GM21526 (cell line): ENCODE data around the gene SNX19.

ENCODE experiments used
- ATAC-seq: cut with Tn5 transposase; IDR thresholded peaks from one replicate; pipeline ENCODE4 v1.9.1; 2021; ENCODE audit warnings: moderate library complexity; ENCODE audit not compliant: unreplicated experiment, low FRiP score

The SNX19 gene

DNA sequence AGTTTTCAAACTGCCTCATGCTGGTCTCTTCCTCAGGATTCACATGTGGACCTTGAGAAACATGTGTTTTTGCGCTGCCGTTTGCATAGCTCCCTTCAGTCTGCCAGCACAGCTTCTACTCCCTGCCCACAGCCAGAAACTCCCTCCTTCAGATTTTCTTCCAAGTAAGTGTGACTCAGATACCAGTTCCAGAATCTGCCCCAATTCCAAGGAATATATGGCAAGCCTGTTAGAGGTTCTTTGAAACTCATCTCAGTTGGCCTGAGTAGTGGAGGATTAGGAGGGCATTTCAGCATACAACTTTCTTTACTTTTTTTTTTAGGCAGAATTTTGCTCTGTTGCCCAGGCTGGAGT is 67.1 kb downstream of the SNX19 start:
- no peak for ATAC-seq

DNA sequence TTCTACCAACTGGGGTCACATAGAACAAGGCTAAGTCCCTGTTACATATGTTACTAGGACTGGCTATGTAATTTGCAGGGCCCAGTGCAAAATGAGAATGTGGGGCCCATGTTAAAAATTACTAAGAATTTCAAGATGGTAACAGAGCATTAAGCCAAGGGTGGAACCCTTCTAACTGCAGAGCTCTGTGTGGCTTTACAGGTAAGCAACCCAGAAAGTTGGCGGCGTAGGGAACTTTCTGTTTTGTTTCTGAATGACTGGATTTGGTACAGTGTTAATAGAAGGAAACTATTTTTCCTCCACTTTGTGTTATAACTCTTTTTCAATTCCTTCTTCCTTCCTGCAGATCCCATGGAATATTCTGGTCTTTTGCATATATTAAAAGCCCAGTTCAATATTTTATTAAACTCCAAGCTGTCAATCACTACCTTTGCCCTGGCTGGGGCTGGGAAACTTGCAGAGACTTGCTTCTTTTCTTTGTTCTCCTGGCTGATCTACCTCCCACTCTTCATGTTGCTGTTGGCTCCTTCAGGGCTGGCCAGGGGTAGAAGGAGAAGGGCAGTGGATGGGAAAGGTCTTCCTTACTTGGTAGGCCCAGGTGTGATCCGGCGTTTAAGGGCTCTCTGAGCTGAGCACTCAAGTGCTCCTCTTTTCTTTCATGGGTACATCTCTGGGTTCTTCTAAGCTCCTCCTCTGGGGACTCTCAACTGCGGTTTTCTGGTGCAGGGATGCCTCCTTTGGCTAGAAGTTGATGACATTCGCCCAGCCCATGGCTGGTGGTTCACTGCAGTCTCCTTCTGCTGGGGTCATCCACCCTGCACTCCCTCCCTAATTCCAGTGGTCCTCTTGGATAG is 67.7 kb downstream of the SNX19 start:
- ATAC-seq: no peak

DNA sequence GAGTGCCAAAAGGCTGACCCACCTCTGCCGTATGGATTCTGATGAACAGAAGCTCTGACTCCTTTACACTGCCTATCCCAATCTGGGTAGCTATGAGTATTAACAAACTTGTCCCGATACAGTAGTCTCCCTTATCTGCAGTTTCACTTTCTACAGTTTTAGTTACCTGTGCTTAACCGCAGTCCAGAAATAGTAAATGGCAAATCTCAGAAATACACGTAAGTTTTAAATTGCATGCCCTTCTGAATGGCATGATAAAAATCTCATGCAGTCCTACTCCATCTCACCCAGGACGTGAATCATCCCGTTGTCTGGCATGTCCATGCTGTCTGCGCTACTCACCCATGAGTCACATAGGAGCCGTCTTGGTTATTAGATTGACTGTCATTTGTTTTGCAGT is 68.8 kb downstream of the SNX19 start:
- no peak for ATAC-seq

DNA sequence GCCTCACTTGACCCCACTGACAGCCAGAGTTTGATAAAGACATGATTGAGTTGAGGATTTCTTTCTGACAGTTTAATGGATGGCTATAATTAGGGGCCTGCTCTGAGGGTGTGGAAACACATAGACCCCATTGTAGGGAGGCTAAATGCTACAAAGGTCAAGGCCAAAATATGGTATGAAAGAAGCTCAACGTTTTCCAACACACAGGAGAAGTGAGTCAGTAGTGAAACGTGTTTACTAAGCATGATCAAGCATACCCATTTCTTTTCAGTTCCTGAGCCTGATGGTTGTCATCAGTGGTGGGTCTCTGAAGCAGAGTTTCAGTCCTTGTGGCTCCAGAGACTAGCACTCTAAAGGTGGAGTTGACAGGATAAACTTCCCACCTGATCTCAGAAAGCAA is 69.7 kb downstream of the SNX19 start:
- ATAC-seq: no peak

DNA sequence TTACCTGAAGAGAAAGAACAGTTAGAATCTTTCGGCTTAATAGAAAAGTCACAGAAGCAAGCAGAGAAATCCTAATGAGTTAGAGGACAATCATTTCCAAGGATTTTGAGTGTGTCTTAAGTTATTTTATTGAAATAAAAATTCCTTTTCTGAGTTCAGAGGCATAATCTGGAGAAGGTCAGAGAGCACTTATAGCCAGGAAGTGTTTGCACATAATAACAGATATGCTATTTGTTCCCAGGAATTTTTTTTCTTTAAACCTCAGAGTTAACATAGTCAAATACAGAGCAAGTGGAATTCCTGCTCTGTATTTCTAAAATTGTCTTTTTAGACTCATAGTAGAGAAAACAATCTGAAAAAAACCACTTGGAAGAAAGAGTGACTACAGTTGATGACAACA is 74.3 kb downstream of the SNX19 start:
- no peak for ATAC-seq

DNA sequence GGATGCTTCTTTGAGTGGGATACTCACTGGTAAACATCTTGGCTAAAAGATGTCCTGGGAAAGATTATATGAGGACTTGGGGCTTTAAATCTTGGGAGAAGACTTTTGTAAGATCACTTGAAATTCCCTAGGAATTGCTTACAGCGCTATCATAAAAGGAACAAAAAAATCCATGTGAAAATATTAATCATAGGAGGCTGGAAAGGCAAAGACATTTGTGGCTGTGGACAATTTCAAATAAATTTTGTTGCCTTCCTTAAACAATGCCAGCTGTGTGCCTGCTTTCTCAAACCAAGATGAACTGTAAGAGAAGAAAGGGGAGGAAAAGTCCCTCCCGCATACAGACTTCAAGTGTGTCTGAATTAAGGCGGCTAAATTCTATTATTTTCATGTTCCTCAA is 75.6 kb downstream of the SNX19 start:
- ATAC-seq: no peak

DNA sequence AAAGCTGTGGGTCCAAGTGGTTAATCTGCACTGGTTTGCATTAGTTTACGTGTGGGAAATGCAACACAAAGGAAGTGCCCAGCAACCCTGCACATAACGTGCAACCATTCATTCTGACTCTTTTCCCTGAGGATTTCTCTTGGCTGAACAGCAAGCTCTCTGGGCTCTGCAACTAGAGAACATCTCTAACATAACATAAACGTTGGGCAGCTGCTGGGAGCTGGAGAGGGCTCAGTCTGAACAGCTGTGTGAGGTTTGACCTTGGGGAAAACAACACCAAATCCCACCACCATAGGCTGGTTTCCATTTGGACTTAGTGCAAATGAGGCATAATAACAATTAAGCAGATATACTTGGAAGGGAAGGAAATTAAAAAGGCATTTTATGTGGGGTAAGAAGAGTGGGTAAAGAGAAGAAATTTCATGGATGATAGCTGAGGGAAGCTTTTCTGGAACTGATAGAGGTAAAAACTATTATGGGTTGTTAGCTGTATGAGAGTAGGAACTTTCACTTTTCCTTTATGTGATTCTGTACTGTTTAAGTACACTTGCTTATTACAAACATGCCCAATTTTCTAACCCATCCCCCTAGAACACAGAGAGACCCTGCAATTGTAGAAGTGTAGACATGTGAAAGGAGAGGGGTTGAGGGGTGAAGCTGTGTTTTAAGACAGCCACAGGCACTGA is 76.2 kb downstream of the SNX19 start:
- no peak for ATAC-seq

DNA sequence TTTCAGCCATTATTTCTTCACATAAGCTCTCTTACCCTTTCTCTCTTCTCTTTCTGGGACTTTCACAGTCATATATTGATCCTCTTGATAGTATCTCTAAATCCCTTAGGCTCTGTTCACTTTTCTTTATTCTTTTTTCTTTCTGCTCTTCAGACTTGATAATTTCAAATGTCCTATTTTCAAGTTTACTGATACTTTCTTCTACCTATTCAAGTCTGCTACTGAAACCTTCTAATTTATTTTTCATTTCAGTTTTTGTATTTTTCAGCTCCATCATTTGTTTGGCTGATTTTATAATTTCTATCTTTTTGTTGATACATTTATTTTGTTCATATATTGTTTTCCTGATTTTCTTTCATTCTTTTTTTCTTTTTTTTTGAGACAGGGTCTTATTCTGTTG is 79.1 kb downstream of the SNX19 start:
- no peak for ATAC-seq

DNA sequence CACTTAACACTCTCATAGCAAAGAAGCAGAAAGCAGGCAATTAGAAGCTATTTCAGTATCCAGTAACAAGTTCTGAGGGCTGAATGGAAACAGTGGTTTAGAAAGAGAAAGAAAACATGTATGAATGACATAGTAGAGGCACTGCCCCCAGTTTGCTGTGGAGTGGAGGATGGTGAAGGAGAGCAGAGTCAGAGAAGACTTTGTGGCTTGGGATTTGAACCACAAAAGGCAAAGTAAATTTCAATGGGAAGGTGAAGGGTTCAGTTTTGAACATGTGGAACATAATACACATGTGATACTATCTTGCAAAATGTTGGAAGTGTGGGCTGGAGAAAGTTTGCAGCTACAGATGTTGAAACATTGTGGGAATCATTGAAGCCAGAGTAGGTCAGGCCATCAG is 81.4 kb downstream of the SNX19 start:
- no peak for ATAC-seq

DNA sequence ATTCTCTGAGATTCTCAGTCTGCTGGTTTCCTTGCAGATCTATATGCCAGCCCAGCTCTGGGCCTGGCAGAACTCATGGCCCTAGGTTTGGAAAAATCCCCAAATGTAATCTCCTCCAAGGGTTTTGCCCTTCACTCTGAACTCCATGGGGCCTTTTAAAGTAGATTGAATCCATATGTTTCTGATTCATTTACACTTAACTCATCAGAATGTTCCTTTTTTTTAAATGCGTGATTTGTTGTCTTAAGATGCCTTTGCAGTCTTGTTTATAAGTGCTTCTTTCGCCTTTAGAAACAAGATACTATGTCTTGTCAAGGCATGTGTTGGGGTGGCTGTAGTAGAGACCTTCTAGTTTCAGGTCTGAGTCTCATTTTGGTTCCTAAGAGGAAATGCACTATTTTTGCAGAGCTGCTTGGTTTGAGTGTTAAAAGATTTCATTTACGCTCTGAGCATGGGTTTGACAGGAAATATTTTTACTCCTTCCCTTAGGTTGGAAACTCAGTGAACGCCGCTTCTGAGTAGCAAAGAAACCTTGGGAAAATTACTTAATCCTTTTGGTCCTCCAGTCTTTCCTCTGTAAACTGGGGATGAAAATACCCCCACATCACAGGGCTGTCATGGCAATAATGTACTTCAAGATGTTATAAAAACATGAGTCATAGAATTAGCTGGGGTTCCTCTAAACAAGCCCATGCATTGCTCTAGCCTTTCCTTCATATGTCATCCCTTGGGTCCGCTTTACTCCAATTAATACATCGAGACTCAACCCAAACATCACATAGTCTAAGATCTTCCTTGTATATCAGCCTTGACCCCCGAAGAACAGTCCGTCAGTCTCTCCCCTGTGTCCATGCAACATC is 83.5 kb downstream of the SNX19 start:
- no peak for ATAC-seq

DNA sequence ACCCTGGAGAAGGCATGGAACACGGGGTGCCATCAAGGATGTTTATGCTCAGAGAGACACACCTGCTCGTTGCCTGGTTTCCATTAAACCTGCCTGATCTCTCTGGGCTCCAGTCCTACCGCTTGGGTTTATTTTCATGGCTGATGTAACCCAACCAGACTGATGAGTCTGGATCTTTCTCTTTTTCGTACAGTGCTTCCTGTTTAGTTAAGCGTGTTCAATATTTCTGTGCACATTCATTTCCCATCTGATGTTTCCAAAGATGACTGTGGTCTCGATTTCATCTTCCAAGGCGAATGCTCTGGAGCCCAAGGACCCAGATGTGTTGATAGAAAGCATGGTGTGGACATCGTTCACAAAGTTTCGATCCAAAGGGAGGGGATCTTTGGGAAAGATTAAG is 84.3 kb downstream of the SNX19 start:
- ATAC-seq: no peak

DNA sequence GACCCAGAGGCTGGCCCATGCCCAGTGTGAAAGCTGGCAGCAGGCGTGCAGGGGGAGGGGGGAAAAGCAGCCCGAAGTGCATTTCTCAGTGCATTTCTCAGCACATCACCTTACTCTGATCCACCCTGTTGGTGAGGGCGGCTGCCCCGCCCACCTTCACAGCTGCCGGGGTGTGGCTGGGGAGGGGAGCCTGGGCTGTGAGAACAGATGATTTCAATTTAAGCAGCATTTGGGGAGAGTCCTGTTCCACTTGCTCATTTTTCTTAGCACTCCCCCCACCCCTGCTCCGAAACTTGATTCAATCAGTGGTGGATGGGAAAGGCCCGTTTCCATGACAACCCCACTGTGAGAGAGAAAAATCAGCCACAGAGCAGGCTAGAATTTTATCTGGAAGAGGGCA is 84.8 kb downstream of the SNX19 start:
- no peak for ATAC-seq

DNA sequence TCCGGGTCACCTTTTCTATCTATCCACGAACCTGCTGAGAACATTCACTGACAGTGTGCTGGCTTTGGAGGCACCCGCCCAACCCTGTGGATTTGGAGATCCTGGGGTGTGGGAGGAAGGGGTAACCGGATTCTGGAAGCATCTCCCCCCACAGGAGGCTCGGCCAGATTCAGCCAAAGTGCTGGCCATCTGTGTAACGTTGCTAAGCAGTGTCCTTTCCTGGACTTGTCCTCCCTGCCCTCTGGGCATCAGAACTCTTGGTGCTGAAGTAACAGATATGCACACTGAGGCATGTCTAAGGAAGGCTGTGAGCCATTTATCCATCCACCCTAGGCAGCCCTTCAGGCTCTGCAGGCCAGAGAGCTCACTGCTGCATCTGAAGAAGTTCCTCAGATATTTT is 85.7 kb downstream of the SNX19 start:
- no peak for ATAC-seq

DNA sequence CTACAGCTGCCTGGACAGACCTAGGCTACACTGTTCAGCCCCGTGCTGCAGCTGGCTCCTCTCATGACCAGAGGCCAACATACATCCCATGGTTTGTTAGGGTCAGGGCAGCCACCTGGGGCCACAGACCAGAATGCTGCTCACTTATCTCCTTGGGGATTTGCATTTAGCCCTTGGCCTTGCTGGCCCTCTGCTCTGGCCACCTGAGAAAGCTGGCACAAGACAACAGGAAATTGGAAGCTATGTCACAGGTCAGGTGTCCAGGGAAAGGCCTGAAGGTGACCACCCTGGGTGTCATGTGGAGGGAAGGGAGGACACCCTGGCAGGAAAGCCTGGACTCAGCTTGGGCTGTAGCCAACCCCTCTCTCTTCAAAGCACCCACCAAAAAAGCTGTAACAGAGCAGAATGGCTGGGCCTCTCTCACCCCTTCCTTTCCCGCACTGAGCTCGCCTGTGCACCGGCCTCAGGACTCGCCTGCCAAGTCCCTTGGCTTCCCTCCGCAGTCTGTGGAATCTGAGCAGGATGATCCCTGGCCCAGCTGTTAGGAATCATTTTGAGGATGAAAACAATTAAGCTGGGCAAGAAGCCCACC is 86.3 kb downstream of the SNX19 start:
- no peak for ATAC-seq

DNA sequence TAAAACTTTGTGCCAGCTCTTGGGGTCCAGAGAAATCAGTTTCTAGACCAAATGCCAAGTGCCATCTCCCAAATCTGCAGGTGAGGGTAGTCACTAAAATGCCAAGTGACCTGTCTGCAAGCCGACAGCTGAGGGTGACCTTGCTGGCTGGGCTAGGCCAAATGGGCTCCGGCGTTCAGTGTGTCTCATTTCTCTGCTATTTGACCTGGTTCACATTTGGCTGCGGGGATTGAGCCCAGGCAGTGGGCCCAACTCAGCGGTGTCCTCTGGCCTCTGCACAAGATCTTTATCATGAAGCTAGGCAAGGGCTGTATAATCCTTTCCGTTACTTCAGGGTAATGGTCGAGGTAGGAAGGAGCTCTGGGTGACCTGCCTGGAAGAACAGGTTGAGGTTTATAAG is 87.5 kb downstream of the SNX19 start:
- no peak for ATAC-seq

DNA sequence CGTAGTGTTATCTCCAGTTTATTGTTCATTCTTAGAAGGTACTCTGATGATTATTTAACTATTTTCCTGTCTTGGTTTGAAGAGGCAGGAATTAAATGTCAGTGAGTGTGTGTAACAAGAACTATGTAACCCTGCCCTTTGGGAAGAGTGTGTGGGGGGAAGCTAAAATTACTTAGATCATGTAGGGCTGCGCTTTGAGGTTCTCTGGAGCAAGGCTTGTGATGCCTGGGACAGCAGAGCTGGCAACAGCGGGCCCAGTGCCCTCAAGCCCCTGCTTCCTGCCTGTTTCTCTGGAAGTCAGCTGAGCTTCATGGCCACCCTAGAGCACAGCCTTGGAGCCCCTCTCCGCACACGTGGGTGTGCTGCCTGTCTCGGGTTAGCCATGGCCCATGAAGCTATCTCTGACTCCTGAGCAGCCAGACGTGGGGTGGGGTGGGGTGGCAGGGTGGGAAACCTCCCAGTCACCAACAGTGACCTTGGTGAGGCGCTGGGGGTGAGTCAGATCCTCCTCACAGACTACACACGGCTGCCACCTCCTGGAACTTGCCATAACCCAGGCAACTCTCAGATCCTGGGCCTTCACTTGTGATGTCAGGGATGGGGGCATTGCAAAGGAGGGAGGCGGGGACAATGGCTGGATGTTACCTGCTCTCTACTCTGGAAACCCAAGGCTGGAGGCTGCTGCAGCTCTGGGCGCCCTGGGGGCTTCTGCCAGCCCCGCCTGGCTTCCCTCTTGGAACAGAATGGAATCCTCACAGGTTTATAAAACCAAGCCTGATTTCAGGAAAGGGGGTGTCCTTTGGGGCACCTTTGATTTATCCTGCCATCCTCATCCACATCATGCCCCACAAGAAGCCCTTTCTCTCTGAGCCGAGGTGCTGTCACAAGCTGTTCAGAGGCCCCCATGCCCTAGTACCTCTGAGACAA is 88.6 kb downstream of the SNX19 start:
- no peak for ATAC-seq

DNA sequence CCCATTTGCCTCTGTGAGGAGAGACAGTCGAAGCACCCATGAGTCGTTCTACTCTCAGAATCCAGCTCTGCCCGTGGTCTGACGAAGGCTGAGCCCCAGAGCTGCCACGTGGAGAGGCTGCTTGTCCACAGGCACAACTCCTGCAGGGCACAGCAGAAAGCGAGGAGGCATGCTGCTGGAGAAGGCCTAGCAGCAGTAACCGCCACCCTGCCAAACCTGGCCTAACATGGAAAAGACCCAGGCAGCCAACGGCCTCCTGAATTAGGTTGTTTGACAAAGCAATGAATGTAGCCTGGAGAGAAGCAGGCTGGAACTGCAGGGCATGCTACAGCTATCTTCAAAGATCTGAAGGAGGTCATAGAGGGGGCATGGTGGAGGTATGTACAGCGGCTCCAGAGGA is 89.7 kb downstream of the SNX19 start:
- ATAC-seq: no peak

DNA sequence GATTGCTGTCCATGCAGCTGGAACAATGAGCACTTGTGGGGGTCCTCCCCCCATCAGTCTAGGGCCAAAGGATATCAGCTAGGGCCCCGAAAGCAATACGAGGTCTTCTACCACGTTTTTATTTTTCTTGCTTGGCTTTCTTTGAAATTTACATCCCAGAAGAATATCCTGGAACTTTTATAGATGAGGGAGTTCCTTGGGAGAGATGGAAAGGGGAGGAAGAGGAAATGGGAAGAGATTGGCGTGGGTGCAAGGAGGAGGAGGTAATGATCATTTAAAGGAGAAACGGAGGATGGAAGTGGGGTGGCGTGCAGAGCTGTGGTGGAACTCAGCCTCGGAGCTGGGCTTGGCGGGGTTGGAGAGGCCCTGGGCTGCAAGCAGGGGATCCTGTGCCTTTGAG is 90.3 kb downstream of the SNX19 start:
- ATAC-seq: no peak

DNA sequence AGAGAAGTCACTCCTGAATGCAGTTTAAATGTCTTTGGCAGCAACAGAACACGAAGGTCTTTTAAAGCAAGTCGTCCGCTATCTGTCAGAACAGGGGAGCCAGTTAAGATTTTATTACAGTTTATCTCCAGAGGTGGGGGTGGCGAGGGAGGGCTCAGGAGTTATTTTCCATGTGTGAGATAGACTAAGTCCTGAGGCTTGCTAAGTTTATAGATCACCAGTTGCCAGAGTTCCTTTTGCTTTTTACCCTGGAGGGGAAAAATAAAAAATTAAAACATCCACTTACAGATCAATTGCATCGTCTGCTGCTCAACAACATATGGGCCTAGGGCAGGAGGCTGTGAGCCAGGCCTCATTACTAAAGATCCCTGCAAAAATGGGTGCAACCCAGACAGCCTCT is 90.7 kb downstream of the SNX19 start:
- no peak for ATAC-seq
